ENCODE data around the gene SLC7A6OS.

SLC7A6OS gene

DNA sequence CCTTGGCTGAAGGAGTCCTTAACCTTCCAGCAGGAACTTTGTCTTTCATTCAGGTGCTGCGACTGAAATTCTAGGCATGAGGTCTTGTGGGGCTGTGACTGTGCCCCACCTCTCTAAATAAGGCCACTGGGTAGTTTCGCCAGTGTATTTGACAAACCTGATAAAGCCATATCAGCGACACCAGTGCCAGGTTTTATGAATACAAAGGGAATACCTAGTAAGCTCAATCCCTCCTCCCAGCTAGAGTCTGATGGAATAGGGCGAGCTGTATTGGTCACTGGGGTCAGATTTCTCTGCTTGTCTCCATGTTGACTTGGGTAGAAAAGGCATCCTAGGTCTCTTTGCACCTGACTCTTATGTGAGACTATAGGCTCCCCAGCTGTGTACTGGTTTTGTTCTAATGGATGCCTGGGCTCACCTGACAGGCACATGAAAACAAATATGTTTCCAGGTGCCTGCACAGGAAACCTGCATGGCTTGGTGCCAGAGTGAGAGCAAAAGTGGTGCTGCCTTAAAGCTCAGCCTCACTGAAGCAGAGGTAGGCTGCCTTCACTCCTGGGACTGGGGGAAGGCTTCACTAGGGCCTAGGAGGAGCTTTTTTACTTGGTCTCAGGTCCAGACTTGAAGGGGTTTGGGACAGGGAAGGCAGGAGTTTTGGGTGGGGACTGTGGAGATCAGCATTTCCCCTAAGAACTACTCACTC, 38.1 kb downstream of the SLC7A6OS start:
- Histone ChIP-seq H3K4me3 (ENCODE audit: low read length) (no peak overlapping the region), H3K27me3 (ENCODE audit: control insufficient read depth, insufficient read depth, low read length) (no peaks in the 10 kb centered on the region), H3K9me3 (replicated peaks; ENCODE audit: low read length) (no peaks in the 10 kb centered on the region), H3K36me3 (ENCODE audit: insufficient read depth, low read length) (peaks cover 34% of the 10 kb centered on the region), H3K4me1 (ENCODE audit: control insufficient read depth, insufficient read depth, low read length) (peaks cover 6% of the 10 kb centered on the region), H3K9ac (ENCODE audit: low read depth, low read length) (no peak overlapping the region), H3K4me2 (ENCODE audit: low read length) (no peak overlapping the region)

GRCh38 chr16:68270353-68270752, 40.4 kb downstream of the SLC7A6OS start:
- H3K9ac ChIP-seq (ENCODE audit: low read depth, low read length), result no peak overlapping the region
- no peaks in the 10 kb centered on the region for H3K27me3 ChIP-seq (ENCODE audit: control insufficient read depth, insufficient read depth, low read length)
- no peaks in the 10 kb centered on the region for H3K9me3 ChIP-seq (replicated peaks; ENCODE audit: low read length)
- no peak overlapping the region for H3K4me2 ChIP-seq (ENCODE audit: low read length)
- no peak overlapping the region for H3K4me3 ChIP-seq (ENCODE audit: low read length)
- peaks cover 16% of the 10 kb centered on the region for H3K4me1 ChIP-seq (ENCODE audit: control insufficient read depth, insufficient read depth, low read length)
- peaks cover 36% of the 10 kb centered on the region for H3K36me3 ChIP-seq (ENCODE audit: insufficient read depth, low read length)

GRCh38 chr16:68269793-68270192, 41.0 kb downstream of the SLC7A6OS start:
- no peak overlapping the region for H3K4me2 ChIP-seq (ENCODE audit: low read length)
- peaks cover 16% of the 10 kb centered on the region for H3K4me1 ChIP-seq (ENCODE audit: control insufficient read depth, insufficient read depth, low read length)
- no peaks in the 10 kb centered on the region for H3K27me3 ChIP-seq (ENCODE audit: control insufficient read depth, insufficient read depth, low read length)
- H3K9me3 ChIP-seq (replicated peaks; ENCODE audit: low read length), result no peaks in the 10 kb centered on the region
- H3K4me3 ChIP-seq (ENCODE audit: low read length), result no peak overlapping the region
- peaks cover 33% of the 10 kb centered on the region for H3K36me3 ChIP-seq (ENCODE audit: insufficient read depth, low read length)
- no peak overlapping the region for H3K9ac ChIP-seq (ENCODE audit: low read depth, low read length)

GRCh38 chr16:68267612-68268405, 42.9 kb downstream of the SLC7A6OS start:
- H3K4me2 ChIP-seq (ENCODE audit: low read length), result peak overlapping the region; percentile 24
- H3K4me3 ChIP-seq (ENCODE audit: low read length), result no peak overlapping the region
- H3K27me3 ChIP-seq (ENCODE audit: control insufficient read depth, insufficient read depth, low read length), result no peaks in the 10 kb centered on the region
- peaks cover 15% of the 10 kb centered on the region for H3K36me3 ChIP-seq (ENCODE audit: insufficient read depth, low read length)
- peaks cover 26% of the 10 kb centered on the region for H3K4me1 ChIP-seq (ENCODE audit: control insufficient read depth, insufficient read depth, low read length)
- peak overlapping the region; percentile 13 for H3K9ac ChIP-seq (ENCODE audit: low read depth, low read length)
- H3K9me3 ChIP-seq (replicated peaks; ENCODE audit: low read length), result no peaks in the 10 kb centered on the region

DNA sequence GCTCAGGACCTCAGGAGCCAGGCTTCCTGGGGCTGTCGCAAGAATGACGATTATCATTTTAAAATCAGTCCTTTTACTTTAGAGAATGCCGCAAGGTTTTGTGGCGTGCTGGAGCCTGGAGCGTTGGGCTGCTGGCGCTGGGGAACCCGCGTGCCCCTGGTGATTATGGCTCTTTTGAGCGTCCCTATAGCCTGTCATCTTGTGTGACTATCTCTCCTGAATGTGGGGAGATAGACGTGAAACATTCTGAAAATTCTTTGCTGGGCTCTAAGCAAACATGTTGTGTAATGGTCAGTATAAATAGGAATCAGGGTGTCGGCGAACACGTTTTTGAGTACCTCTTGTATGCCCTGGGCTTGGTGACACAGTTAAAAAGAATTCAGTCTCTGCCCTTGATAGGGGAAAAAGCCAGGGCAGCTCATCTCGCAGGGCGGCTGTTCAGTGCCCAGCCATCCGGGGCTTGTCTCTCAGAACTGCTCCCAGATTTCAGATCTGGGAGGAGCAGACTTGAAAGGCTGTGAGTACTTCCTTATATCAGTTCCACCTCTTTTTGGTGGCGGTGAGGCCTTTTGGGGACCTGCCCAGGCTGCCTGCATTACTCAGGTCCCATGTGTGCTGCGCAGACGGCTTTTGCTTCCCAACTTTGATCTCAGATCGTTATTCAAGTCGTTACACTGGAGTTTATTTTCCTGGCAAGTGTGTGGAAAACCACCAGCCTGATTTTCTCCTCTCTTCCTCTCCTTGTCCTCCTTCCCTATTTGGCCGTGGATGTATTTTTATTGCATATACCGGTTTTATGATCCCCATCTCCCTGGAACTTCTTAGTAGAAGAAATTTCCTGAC, 45.4 kb downstream of the SLC7A6OS start:
- H3K4me1 ChIP-seq (ENCODE audit: control insufficient read depth, insufficient read depth, low read length), result peaks cover 26% of the 10 kb centered on the region
- peaks cover 12% of the 10 kb centered on the region for H3K36me3 ChIP-seq (ENCODE audit: insufficient read depth, low read length)

GRCh38 chr16:68264128-68265077, 46.3 kb downstream of the SLC7A6OS start, which contains the start of gene SLC7A6:
Gene SLC7A6 (plus strand): TSS chr16:68264526. CDS start chr16:68274727, 10,201 bp downstream.
- no peaks in the 10 kb centered on the region for H3K9me3 ChIP-seq (replicated peaks; ENCODE audit: low read length)
- H3K36me3 ChIP-seq (ENCODE audit: insufficient read depth, low read length), result peaks cover 21% of the 10 kb centered on the region
- H3K4me2 ChIP-seq (ENCODE audit: low read length), result peak within 1 kb of the TSS; percentile 97
- H3K9ac ChIP-seq (ENCODE audit: low read depth, low read length), result peak within 1 kb of the TSS; percentile 100
- peaks cover 26% of the 10 kb centered on the region for H3K4me1 ChIP-seq (ENCODE audit: control insufficient read depth, insufficient read depth, low read length)
- peak within 1 kb of the TSS; percentile 100 for H3K4me3 ChIP-seq (ENCODE audit: low read length)
- H3K27me3 ChIP-seq (ENCODE audit: control insufficient read depth, insufficient read depth, low read length), result no peaks in the 10 kb centered on the region

More for the DNA sequence above, 45.4 kb downstream of the SLC7A6OS start:
- peak overlapping the region; percentile 100 for H3K4me3 ChIP-seq (ENCODE audit: low read length)
- peak overlapping the region; percentile 100 for H3K9ac ChIP-seq (ENCODE audit: low read depth, low read length)
- H3K9me3 ChIP-seq (replicated peaks; ENCODE audit: low read length), result no peaks in the 10 kb centered on the region
- H3K27me3 ChIP-seq (ENCODE audit: control insufficient read depth, insufficient read depth, low read length), result no peaks in the 10 kb centered on the region
- H3K4me2 ChIP-seq (ENCODE audit: low read length), result peak overlapping the region; percentile 97

GRCh38 chr16:68263559-68264127, 47.1 kb downstream of the SLC7A6OS start:
- no peaks in the 10 kb centered on the region for H3K9me3 ChIP-seq (replicated peaks; ENCODE audit: low read length)
- peak overlapping the region; percentile 100 for H3K9ac ChIP-seq (ENCODE audit: low read depth, low read length)
- H3K4me1 ChIP-seq (ENCODE audit: control insufficient read depth, insufficient read depth, low read length), result peaks cover 28% of the 10 kb centered on the region
- H3K27me3 ChIP-seq (ENCODE audit: control insufficient read depth, insufficient read depth, low read length), result no peaks in the 10 kb centered on the region
- H3K36me3 ChIP-seq (ENCODE audit: insufficient read depth, low read length), result peaks cover 27% of the 10 kb centered on the region
- H3K4me2 ChIP-seq (ENCODE audit: low read length), result peak overlapping the region; percentile 97
- peak overlapping the region; percentile 100 for H3K4me3 ChIP-seq (ENCODE audit: low read length)

- no peaks in the 10 kb centered on the region for H3K27me3 ChIP-seq (ENCODE audit: control insufficient read depth, insufficient read depth, low read length)
- H3K4me2 ChIP-seq (ENCODE audit: low read length), result no peak overlapping the region
- no peaks in the 10 kb centered on the region for H3K9me3 ChIP-seq (replicated peaks; ENCODE audit: low read length)
- H3K4me1 ChIP-seq (ENCODE audit: control insufficient read depth, insufficient read depth, low read length), result peaks cover 27% of the 10 kb centered on the region
- no peak overlapping the region for H3K4me3 ChIP-seq (ENCODE audit: low read length)
- no peak overlapping the region for H3K9ac ChIP-seq (ENCODE audit: low read depth, low read length)
- H3K36me3 ChIP-seq (ENCODE audit: insufficient read depth, low read length), result peaks cover 32% of the 10 kb centered on the region
Measured at GRCh38 chr16:68259007-68259825, 51.5 kb downstream of the SLC7A6OS start.

GRCh38 chr16:68257906-68258800, 52.6 kb downstream of the SLC7A6OS start:
- peaks cover 18% of the 10 kb centered on the region for H3K4me1 ChIP-seq (ENCODE audit: control insufficient read depth, insufficient read depth, low read length)
- no peaks in the 10 kb centered on the region for H3K9me3 ChIP-seq (replicated peaks; ENCODE audit: low read length)
- no peak overlapping the region for H3K4me3 ChIP-seq (ENCODE audit: low read length)
- H3K36me3 ChIP-seq (ENCODE audit: insufficient read depth, low read length), result peaks cover 36% of the 10 kb centered on the region
- H3K9ac ChIP-seq (ENCODE audit: low read depth, low read length), result peak overlapping the region; percentile 57
- peak overlapping the region; percentile 48 for H3K4me2 ChIP-seq (ENCODE audit: low read length)
- no peaks in the 10 kb centered on the region for H3K27me3 ChIP-seq (ENCODE audit: control insufficient read depth, insufficient read depth, low read length)
